ENCODE data around the gene SLC2A4RG. TPM values are rescaled to one million over a fixed set of nuclear protein-coding genes. Genes with fewer than 3 reads are reported as not detected.
A peak's percentile ranks its signal among the peaks of the same experiment; 100 is the strongest.

The SLC2A4RG gene
- total RNA-seq, 4 donors from 2014 or later: 79.9 to 127 (median 96.2) TPM

DNA sequence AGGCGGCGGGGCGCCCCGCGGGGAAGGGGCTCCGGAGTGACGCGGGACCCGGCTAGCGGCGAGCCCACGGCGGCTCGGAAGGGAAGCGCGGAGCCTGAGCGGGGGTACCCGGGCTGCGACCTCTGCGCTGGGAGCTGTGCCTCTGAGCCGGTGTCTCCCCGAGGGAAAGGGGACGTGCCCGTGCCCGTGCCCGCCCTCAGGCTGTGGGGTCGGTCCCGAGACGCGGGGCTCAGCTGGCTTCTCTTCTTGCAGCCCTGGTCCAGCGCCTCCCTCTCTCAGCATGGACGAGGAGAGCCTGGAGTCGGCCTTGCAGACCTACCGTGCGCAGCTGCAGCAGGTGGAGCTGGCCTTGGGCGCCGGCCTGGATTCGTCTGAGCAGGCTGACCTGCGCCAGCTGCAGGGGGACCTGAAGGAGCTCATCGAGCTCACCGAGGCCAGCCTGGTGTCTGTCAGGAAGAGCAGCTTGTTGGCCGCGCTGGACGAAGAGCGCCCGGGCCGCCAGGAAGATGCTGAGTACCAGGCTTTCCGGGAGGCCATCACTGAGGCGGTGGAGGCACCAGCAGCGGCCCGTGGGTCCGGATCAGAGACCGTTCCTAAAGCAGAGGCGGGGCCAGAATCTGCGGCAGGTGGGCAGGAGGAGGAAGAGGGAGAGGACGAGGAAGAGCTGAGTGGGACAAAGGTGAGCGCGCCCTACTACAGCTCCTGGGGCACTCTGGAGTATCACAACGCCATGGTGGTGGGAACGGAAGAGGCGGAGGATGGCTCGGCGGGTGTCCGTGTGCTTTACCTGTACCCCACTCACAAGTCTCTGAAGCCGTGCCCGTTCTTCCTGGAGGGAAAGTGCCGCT, 31.1 kb upstream of the SLC2A4RG start:
- no peak for TF ChIP-seq POLR2A (IDR thresholded peaks at IDR 0.05)
- TF ChIP-seq, protein P1, sequence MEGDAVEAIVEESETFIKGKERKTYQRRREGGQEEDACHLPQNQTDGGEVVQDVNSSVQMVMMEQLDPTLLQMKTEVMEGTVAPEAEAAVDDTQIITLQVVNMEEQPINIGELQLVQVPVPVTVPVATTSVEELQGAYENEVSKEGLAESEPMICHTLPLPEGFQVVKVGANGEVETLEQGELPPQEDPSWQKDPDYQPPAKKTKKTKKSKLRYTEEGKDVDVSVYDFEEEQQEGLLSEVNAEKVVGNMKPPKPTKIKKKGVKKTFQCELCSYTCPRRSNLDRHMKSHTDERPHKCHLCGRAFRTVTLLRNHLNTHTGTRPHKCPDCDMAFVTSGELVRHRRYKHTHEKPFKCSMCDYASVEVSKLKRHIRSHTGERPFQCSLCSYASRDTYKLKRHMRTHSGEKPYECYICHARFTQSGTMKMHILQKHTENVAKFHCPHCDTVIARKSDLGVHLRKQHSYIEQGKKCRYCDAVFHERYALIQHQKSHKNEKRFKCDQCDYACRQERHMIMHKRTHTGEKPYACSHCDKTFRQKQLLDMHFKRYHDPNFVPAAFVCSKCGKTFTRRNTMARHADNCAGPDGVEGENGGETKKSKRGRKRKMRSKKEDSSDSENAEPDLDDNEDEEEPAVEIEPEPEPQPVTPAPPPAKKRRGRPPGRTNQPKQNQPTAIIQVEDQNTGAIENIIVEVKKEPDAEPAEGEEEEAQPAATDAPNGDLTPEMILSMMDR (IDR thresholded peaks at IDR 0.05): no peak
- WGBS, 2 donors: 28 to 44% methylated on average over 31 to 60 of the region's 67 CpGs
- peak overlapping the region; percentile 48 for H3K4me3 ChIP-seq (ENCODE audit: low read depth, poor library complexity, severe bottlenecking)
- peak in 1 of 2 donors; percentile 87 for DNase-seq (ENCODE audit: low spot score in 2 of 2)
- intact Hi-C loops (cut with DNase I; ENCODE audit: low total_unique reads): no loop called here

DNA sequence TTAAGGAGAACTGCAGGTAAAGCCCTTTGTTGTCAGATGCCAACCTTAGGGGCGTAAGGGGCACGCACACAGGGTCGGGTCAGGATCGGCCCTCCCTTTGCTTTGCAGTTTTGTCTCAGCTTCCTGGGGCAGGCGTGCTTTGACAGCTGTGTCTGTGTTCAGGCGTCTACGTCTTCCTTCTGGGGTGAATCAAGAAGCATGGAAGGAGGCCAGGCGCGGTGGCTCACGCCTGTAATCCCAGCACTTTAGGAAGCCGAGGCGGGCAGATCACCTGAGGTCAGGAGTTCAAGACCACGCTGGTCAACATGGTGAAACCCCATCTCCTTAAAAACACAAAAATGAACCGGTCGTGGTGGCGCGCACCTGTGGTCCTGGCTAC, 30.4 kb upstream of the SLC2A4RG start:
- DNase-seq (ENCODE audit: low spot score in 2 of 2): peak in 1 of 2 donors; percentile 83
- 90 to 93% methylated on average over 14 to 17 of the region's 17 CpGs for WGBS, 2 donors
- intact Hi-C loops (cut with DNase I; ENCODE audit: low total_unique reads): no loop called here
- TF ChIP-seq POLR2A (IDR thresholded peaks at IDR 0.05): no peak
- TF ChIP-seq, protein P1 (IDR thresholded peaks at IDR 0.05): no peak
- no peak overlapping the region for H3K4me3 ChIP-seq (ENCODE audit: low read depth, poor library complexity, severe bottlenecking)

DNA sequence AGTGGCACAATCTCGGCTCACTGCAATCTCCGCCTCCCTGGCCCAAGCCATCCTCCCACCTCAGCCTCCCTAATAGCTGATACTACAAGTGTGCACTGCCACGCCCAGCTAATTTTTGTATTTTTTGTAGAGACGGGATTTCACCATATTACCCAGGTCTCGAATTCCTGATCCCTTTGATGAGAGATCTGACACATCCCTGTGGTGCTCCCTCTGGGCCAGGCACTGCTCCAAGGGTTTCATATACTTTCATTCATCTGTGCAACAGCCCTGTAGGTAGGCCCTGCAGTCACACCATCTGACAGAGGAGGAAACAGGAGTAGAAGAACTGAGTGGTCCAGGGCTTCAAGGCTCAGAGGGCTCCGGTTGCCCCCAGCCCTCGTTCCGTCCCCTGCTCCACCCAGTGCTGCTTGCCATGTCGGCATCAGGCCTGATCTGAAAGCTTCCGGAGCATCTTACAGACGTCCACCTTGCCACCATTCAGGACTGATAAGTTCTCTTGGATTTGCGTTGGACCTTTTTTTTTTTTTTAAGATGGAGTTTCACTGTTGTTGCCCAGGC, 28.4 kb upstream of the SLC2A4RG start:
- 80% methylated on average over 12 of the region's 12 CpGs for whole genome bisulfite sequencing, 2 donors
- DNase-seq (ENCODE audit: low spot score in 2 of 2): peak in 1 of 2 donors; percentile 63
- intact Hi-C loops (cut with DNase I; ENCODE audit: low total_unique reads): no loop called here
- TF ChIP-seq, protein P1 (IDR thresholded peaks at IDR 0.05): no peak
- TF ChIP-seq POLR2A (IDR thresholded peaks at IDR 0.05): no peak
- H3K4me3 ChIP-seq (ENCODE audit: low read depth, poor library complexity, severe bottlenecking): no peak overlapping the region

DNA sequence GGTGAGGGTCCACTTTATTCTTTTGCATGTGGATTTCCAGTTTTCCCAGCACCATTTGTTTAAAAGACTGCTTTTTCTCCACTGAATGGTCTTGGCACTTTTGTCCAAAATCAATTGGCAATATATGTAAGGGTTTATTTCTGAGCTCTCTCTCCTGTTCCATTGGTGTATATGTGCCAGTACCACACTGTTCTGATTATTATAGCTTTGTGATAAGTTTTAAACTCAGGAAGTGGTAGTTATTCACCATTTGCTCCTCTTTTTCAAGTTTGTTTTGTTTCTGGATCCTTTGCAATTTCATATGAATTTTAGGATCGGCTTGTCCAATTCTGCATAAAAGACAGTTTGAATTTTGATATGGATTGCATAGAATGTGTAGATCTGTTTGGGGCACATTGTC, 27.4 kb upstream of the SLC2A4RG start:
- 96 to 100% methylated on average over 1 of the region's 1 CpG for WGBS, 2 donors
- no peak for DNase-seq (ENCODE audit: low spot score in 2 of 2)
- intact Hi-C loops (cut with DNase I; ENCODE audit: low total_unique reads): no loop called here

DNA sequence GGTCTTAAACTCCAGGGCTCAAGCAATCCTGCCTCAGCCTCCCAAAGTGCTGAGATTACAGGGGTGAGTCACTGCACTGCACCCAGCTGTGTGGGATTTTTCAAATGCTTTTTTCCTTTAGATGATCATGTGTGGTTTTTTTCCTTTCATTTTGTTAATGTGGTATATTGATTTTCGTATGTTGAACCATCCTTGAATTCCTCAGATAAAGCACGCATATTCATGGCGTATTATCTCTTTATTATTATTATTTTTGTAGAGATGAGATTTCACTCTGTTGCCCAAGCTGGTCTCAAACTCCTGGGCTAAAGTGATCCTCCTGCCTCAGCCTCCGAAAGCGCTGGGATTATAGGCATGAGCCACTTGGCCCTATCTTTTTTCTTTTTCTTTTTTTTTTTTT, 24.7 kb upstream of the SLC2A4RG start:
- no peak overlapping the region for H3K4me3 ChIP-seq (ENCODE audit: low read depth, poor library complexity, severe bottlenecking)
- WGBS, 2 donors: 98 to 99% methylated on average over 5 of the region's 5 CpGs
- TF ChIP-seq, protein P1 (IDR thresholded peaks at IDR 0.05): no peak
- TF ChIP-seq POLR2A (IDR thresholded peaks at IDR 0.05): no peak
- no peak for DNase-seq (ENCODE audit: low spot score in 2 of 2)
- intact Hi-C loops (cut with DNase I; ENCODE audit: low total_unique reads): no loop called here

More for the DNA sequence above, 27.4 kb upstream of the SLC2A4RG start:
- TF ChIP-seq POLR2A (IDR thresholded peaks at IDR 0.05): no peak
- TF ChIP-seq, protein P1 (IDR thresholded peaks at IDR 0.05): no peak
- no peak overlapping the region for H3K4me3 ChIP-seq (ENCODE audit: low read depth, poor library complexity, severe bottlenecking)

Data from lower leg skin (tissue), 4 donors.